T-cell (primary cell): ENCODE measurements around the gene PSMB2. TPM values are rescaled to one million over a fixed set of nuclear protein-coding genes. Genes with fewer than 3 reads are reported as not detected.

Experiments
- ATAC-seq, 4 experiments: fragments of 200-7000 bp in 3 of 4; fragments of 150-1000 bp in 1 of 4; cut with Tn5 transposase; replicated peaks in 1 of 4; 1 replicate in 3 of 4; 2 replicates in 1 of 4; pipeline ENCODE4 v1.10.0; 2021; ENCODE audit warnings: moderate library complexity in 3 of 4, mild to moderate bottlenecking in 2 of 4, moderate number of reproducible peaks in 1 of 4
- CTCF ChIA-PET, 2 donors: fragments of 300-600 bp; sonication (Branson Sonifier 250); formaldehyde crosslinking; loops; one replicate each; lab custom pipeline; 2022; ENCODE audit warnings: antibody characterized with exemption in 2 of 2; lab: Charles Lee
- POLR2A ChIA-PET, 2 donors: fragments of 300-600 bp; sonication (Branson Sonifier 250); formaldehyde crosslinking; loops; one replicate each; lab custom pipeline; 2022; ENCODE audit warnings: antibody characterized with exemption in 2 of 2; lab: Charles Lee
- DNase-seq, 35 experiments: peaks; one replicate each; pipeline versions ENCODE4 v3.0.0 to v3.0.0-alpha.2; 2013 to 2023
- H3K27ac ChIP-seq: one replicate; pipeline ENCODE4 v1.5.1; 2013; ENCODE audit warnings: low read length
- H3K27me3 ChIP-seq, 2 experiments: replicated peaks in 1 of 2; 1 replicate in 1 of 2; 2 replicates in 1 of 2; pipeline versions ENCODE4 v1.6.1 to v1.7.0; 2013; ENCODE audit warnings: low read length in 1 of 2, mixed read lengths in 1 of 2; ENCODE audit not compliant: control insufficient read depth in 2 of 2, insufficient read depth in 2 of 2; ENCODE audit errors: extremely low read depth in 1 of 2
- H3K36me3 ChIP-seq, 2 donors: 1 replicate in 1 of 2; 2 replicates in 1 of 2; pipeline versions ENCODE4 v1.6.1 to v1.7.0; 2013; ENCODE audit warnings: low read length in 1 of 2; ENCODE audit not compliant: control insufficient read depth in 2 of 2, insufficient read depth in 1 of 2; ENCODE audit errors: extremely low read depth in 1 of 2
- H3K4me1 ChIP-seq, 2 experiments: 1 replicate in 1 of 2; 2 replicates in 1 of 2; pipeline versions ENCODE4 v1.6.1 to v1.7.0; 2013; ENCODE audit warnings: low read length in 2 of 2, mixed read lengths in 1 of 2; ENCODE audit not compliant: insufficient read depth in 2 of 2, control insufficient read depth in 1 of 2; ENCODE audit errors: extremely low read depth in 1 of 2
- H3K4me3 ChIP-seq, 2 donors: 1 replicate in 1 of 2; 2 replicates in 1 of 2; pipeline versions ENCODE4 v1.5.1 to v1.7.0; 2013; ENCODE audit warnings: mild to moderate bottlenecking in 2 of 2, low read length in 1 of 2, moderate library complexity in 1 of 2; ENCODE audit not compliant: control insufficient read depth in 1 of 2; ENCODE audit errors: extremely low read depth in 1 of 2
- H3K9me3 ChIP-seq: 2 replicates; pipeline ENCODE4 v1.7.0; 2013
- H3K27ac Mint-ChIP-seq, 2 donors: one replicate each; pipeline ENCODE4 v1.8.0; 2020 to 2021; ENCODE audit warnings: mild to moderate bottlenecking in 2 of 2, mixed read lengths in 2 of 2
- H3K27me3 Mint-ChIP-seq, 2 donors: one replicate each; pipeline ENCODE4 v1.8.0; 2021 to 2022; ENCODE audit warnings: mixed read lengths in 2 of 2
- H3K36me3 Mint-ChIP-seq: one replicate; pipeline ENCODE4 v1.8.0; 2021; ENCODE audit warnings: mixed read lengths
- H3K4me1 Mint-ChIP-seq, 3 donors: one replicate each; pipeline ENCODE4 v1.8.0; 2020 to 2022; ENCODE audit warnings: mixed read lengths in 3 of 3, mild to moderate bottlenecking in 1 of 3
- H3K4me3 Mint-ChIP-seq, 3 donors: one replicate each; pipeline ENCODE4 v1.8.0; 2020 to 2022; ENCODE audit warnings: mild to moderate bottlenecking in 3 of 3, mixed read lengths in 3 of 3, moderate library complexity in 3 of 3
- H3K9me3 Mint-ChIP-seq, 3 donors: one replicate each; pipeline ENCODE4 v1.8.0; 2020 to 2022; ENCODE audit warnings: mixed read lengths in 3 of 3
- WGBS: methylation state at CpG from one replicate; pipeline ENCODE4 v1.1.5; 2013; ENCODE audit warnings: missing lambda C conversion rate; ENCODE audit not compliant: insufficient coverage; 5-methylcytosine and 5-hydroxymethylcytosine counted together
- total RNA-seq, 35 experiments: library from RNA in 6 of 35; stranded (reverse) in 6 of 35; fragments of 120-200 nt in 1 of 35; gene quantifications; one replicate each; pipeline versions ENCODE4 v1.2.1 to v1.2.4 and lab custom pipeline; 2013 to 2026

PSMB2 gene
- total RNA-seq, 5 donors from 2014 or later (not counting 1 experiment from before 2014, with no cell fraction given) = 26.3 to 37.7 (median 27.1) TPM

- DNase-seq (no peak), ATAC-seq (no peak)
- Histone ChIP-seq H3K4me3 (no peak overlapping the region), H3K9me3 (no peaks in the 10 kb centered on the region), H3K27ac (no peak overlapping the region), H3K27me3 (no peaks in the 10 kb centered on the region), H3K4me1 (peaks cover 0 to 15% of the 10 kb centered on the region in 2 experiments), H3K36me3 (peaks cover 3 to 7% of the 10 kb centered on the region in 2 donors)
- 96% methylated on average over 24 of the region's 28 CpGs for WGBS
- H3K4me1 Mint-ChIP-seq = peaks cover 32 to 40% (median 35%) of the 10 kb centered on the region in 3 donors
- no peaks in the 10 kb centered on the region for H3K9me3 Mint-ChIP-seq
- CTCF ChIA-PET = interaction anchor here (0.5 to 2.1 kb wide), 21 partner anchors 8 to 1925 kb away, joined by 3 to 56 read pairs (median 4); partner anchors contain the start of gene TFAP2E (in 1 of the 2)
- no peak overlapping the region for H3K4me3 Mint-ChIP-seq
- POLR2A ChIA-PET = interaction anchor here in 1 of 2 donors (0.5 kb wide), 1 partner anchor 163 kb away, joined by 4 read pairs; no protein-coding TSS in a partner anchor
- peak overlapping the region in 1 of 2 donors; percentile 76 for H3K27ac Mint-ChIP-seq
- no peaks in the 10 kb centered on the region for H3K27me3 Mint-ChIP-seq
- H3K36me3 Mint-ChIP-seq = peaks cover 7% of the 10 kb centered on the region
Observed at GRCh38 chr1:35564884-35565741, 76.2 kb downstream of the PSMB2 start.

- peak overlapping the region in 1 of 3 donors; percentile 28 for H3K4me3 Mint-ChIP-seq
- CTCF ChIA-PET = interaction anchor here (0.9 to 2.1 kb wide), 19 partner anchors 8 to 163 kb away, joined by 3 to 56 read pairs (median 4); partner anchors contain the start of gene TFAP2E (in 1 of the 2)
- ATAC-seq (peak; percentile 61 to 76 (median 70)), DNase-seq (peak; percentile 48 to 89 (median 73))
- peaks cover 0 to 16% of the 10 kb centered on the region in 2 experiments for H3K4me1 ChIP-seq
- H3K9me3 ChIP-seq = no peaks in the 10 kb centered on the region
- no peaks in the 10 kb centered on the region for H3K27me3 ChIP-seq
- H3K36me3 Mint-ChIP-seq = peaks cover 7% of the 10 kb centered on the region
- WGBS = 81% methylated on average over 5 of the region's 9 CpGs
- H3K9me3 Mint-ChIP-seq = no peaks in the 10 kb centered on the region
- peak overlapping the region; percentile 56 to 76 for H3K27ac Mint-ChIP-seq
- no peaks in the 10 kb centered on the region for H3K27me3 Mint-ChIP-seq
- peaks cover 3 to 7% of the 10 kb centered on the region in 2 donors for H3K36me3 ChIP-seq
- no peak overlapping the region for H3K27ac ChIP-seq
- POLR2A ChIA-PET = interaction anchor here in 1 of 2 donors (0.5 kb wide), 1 partner anchor 163 kb away, joined by 4 read pairs; no protein-coding TSS in a partner anchor
- H3K4me1 Mint-ChIP-seq = peaks cover 40 to 47% (median 44%) of the 10 kb centered on the region in 3 donors
- H3K4me3 ChIP-seq = no peak overlapping the region
Observed at GRCh38 chr1:35564037-35564883, 77.1 kb downstream of the PSMB2 start.

GRCh38 chr1:35563166-35563565, 78.2 kb downstream of the PSMB2 start:
- CTCF ChIA-PET = interaction anchor here in 1 of 2 donors (1.0 kb wide), 1 partner anchor 112 kb away, joined by 4 read pairs; no protein-coding TSS in a partner anchor
- POLR2A ChIA-PET = no interaction called here
- WGBS = 36% methylated on average over 7 of the region's 12 CpGs
- Mint-ChIP-seq H3K4me1 (peaks cover 41 to 48% (median 45%) of the 10 kb centered on the region in 3 donors), H3K27ac (no peak overlapping the region), H3K9me3 (no peaks in the 10 kb centered on the region), H3K4me3 (no peak overlapping the region), H3K36me3 (peaks cover 7% of the 10 kb centered on the region), H3K27me3 (no peaks in the 10 kb centered on the region)
- DNase-seq (no peak), ATAC-seq (no peak)
- H3K4me1 ChIP-seq = peaks cover 0 to 25% of the 10 kb centered on the region in 2 experiments
- no peaks in the 10 kb centered on the region for H3K27me3 ChIP-seq
- H3K4me3 ChIP-seq = no peak overlapping the region
- H3K9me3 ChIP-seq = no peaks in the 10 kb centered on the region
- H3K36me3 ChIP-seq = peaks cover 3 to 7% of the 10 kb centered on the region in 2 donors
- H3K27ac ChIP-seq = no peak overlapping the region

- Mint-ChIP-seq H3K27ac (peak overlapping the region in 1 of 2 donors; percentile 71), H3K27me3 (no peaks in the 10 kb centered on the region), H3K36me3 (peaks cover 7% of the 10 kb centered on the region), H3K4me1 (peaks cover 42 to 51% (median 46%) of the 10 kb centered on the region in 3 donors), H3K9me3 (no peaks in the 10 kb centered on the region), H3K4me3 (no peak overlapping the region)
- 87% methylated on average over 12 of the region's 15 CpGs for WGBS
- Histone ChIP-seq H3K9me3 (no peaks in the 10 kb centered on the region), H3K4me1 (peaks cover 2 to 30% of the 10 kb centered on the region in 2 experiments), H3K36me3 (peaks cover 3 to 7% of the 10 kb centered on the region in 2 donors), H3K27ac (no peak overlapping the region), H3K4me3 (no peak overlapping the region), H3K27me3 (no peaks in the 10 kb centered on the region)
- POLR2A ChIA-PET = interaction anchor here in 1 of 2 donors (0.5 kb wide), 1 partner anchor 232 kb away, joined by 7 read pairs; no protein-coding TSS in a partner anchor
- no peak for DNase-seq
- no peak for ATAC-seq
- CTCF ChIA-PET = interaction anchor here in 1 of 2 donors (1.0 kb wide), 1 partner anchor 111 kb away, joined by 4 read pairs; no protein-coding TSS in a partner anchor
Observed at GRCh38 chr1:35561972-35562680, 79.2 kb downstream of the PSMB2 start.

GRCh38 chr1:35561297-35561971, 79.9 kb downstream of the PSMB2 start:
- no peak overlapping the region for H3K4me3 Mint-ChIP-seq
- POLR2A ChIA-PET = interaction anchor here in 1 of 2 donors (0.5 kb wide), 1 partner anchor 233 kb away, joined by 7 read pairs; no protein-coding TSS in a partner anchor
- peaks cover 45 to 55% (median 49%) of the 10 kb centered on the region in 3 donors for H3K4me1 Mint-ChIP-seq
- CTCF ChIA-PET = no interaction called here
- Histone ChIP-seq H3K4me1 (peaks cover 4 to 35% of the 10 kb centered on the region in 2 experiments), H3K36me3 (peaks cover 3 to 7% of the 10 kb centered on the region in 2 donors), H3K4me3 (no peak overlapping the region), H3K27ac (no peak overlapping the region), H3K27me3 (no peaks in the 10 kb centered on the region), H3K9me3 (no peaks in the 10 kb centered on the region)
- H3K27me3 Mint-ChIP-seq = no peaks in the 10 kb centered on the region
- WGBS = 89% methylated on average over 10 of the region's 11 CpGs
- peak overlapping the region; percentile 17 to 47 for H3K27ac Mint-ChIP-seq
- no peak for DNase-seq
- H3K36me3 Mint-ChIP-seq = peaks cover 7% of the 10 kb centered on the region
- ATAC-seq = no peak
- no peaks in the 10 kb centered on the region for H3K9me3 Mint-ChIP-seq
